Measurements from ENCODE around the gene SLC17A7.

Gene SLC17A7

DNA sequence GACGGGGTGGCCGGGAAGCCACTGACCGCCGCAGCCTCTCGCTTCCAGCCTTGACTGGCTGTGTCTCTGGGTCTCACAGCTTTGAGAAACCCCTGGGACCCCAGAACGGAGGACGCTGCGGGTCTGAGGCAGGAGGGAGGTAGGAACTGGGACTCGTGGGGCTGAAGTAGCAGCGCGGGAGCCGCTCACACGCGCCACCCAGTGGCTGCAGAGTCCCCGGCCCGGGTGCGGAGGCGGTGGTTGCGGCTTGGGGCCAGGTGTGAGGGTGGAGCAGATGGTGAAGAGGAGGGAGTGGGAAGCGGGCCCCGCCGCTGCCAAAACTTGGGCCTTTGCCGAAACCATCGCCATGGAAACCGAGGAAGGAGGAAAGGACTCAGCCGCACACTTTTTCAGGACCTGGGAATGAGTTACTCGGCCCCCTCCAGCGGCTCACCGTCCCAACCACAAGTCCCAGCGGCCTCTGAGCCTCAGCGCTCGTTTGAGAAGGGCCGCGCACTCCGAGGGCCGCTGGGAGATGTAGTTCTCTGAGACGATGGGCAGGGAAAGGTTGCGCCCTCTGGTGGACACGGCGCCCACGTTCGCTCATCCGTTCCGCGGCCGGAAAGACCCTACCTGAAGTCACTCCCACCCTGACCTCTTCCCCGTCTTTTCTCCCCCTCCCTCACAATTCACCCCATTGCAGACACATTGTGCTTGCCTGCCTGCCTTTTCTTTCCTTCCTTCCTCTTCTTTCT, 2.2 kb upstream of the SLC17A7 start:
- DNase-seq = peak; percentile 97

- peak; percentile 86 for DNase-seq
Measured at GRCh38 chr19:49442771-49443365, 1.5 kb upstream of the SLC17A7 start.

GRCh38 chr19:49442354-49442753, 1.0 kb upstream of the SLC17A7 start:
- DNase-seq = no peak

GRCh38 chr19:49441960-49442350, 628 bp upstream of the SLC17A7 start:
- DNase-seq = no peak

DNA sequence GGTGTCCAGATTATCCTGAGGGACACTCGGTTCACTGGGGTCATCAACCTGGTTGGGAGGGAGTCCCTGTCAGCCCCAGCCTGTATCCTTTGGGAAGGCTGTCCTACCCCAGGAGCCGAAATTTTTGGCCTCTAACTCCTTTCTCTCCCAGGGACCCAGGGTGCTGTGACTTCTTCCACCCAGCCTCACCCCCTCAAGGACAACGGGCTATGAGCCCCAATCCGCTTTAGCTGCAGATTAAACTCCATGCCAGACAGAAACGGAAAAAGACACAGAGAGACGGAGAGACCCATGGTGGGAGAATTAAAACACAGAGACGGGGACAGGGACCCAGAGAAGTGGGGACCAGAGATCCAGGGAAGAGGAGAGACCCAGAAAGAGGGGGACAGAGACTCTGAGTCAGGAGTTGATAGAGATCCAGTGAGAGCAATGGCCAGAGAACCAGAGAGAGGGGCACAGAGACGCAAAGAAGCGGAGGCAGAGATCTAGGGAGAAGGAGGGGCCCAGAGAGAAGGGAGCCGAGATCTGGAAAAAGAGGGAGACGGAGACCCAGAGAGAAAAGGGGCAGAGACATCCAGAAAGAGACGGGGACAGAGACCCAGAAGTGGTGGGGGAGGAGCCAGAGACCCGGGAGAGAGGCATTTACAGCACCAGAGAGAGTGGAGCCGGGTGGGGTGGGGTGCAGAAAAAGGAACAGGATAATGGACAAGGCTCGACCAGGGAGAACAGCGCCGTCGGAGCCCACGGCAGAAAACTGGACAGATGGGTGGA, 703 bp downstream of the SLC17A7 start:
- DNase-seq = no peak

- no peak for DNase-seq
Measured at GRCh38 chr19:49439836-49440235, 1.5 kb downstream of the SLC17A7 start.

DNA sequence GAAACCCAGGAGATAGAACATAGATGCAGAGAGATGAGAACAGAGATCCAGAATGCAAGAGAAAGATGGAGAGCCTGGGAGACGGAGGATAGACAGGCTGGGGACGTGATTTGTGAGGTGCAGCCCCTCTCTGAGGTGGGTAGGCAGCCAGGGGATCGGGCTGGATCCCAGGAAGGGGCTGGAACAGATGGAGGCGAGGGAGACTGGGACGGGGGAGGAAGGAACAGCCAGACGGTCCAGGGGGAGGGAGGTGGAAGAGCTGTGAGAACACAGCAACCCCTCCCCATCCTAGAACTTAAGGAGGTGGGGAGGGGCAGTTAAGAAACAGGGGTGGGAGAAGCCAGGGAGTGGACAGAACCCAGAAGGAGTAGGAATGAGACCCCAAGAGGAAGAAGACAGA, 3.1 kb downstream of the SLC17A7 start:
- DNase-seq = no peak

GRCh38 chr19:49437231-49437630, 4.1 kb downstream of the SLC17A7 start:
- no peak for DNase-seq

DNA sequence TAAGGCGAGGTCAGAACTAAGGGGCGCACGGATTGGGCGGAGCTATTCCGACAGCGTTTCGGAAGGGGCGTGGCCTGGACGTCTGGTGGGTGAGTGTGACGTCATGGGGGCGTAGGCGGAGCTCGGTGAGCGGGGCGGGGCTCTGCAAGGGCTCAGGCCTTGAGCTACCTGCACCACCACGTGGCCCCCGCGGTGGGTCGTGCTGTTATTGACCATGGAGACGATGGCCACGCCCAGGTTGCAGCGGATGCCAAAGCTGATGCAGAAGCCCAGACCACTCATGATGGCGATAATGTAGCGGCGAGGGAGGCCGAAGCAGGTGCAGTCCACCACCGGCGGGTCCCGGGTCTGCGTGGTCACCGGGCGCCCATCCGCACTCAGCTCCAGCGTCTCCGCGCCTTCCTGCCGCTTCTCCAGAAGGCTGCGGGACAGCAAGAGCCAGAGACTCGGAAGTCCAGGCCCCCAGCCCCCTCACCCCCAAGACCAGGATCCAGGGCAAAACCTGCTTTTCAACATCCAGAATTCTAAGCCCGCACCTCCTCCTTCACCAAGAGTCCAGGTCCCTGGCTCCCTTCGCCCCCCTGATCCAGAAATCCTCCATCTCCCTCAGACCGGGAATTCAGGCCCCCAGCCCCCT, 4.8 kb downstream of the SLC17A7 start:
- DNase-seq = peak; percentile 92

DNA sequence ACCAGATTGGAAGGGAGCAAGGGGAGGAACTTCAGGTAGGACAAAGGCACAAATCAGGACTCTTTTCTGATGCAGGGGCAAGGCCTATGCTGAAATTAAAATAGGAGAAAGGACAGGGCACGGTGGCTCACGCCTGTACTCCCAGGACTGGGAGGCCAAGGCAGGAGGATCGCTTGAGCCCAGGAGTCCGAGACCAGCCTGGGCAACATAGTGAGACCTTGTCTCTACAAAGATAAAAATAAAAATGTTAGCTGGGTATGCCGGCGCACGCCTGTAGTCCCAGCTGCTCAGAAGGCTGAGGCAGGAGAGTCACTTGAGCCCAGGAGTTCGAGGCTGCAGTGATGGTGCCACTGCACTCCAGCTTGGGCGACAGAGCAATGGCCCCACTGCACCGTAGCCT, 5.7 kb downstream of the SLC17A7 start:
- DNase-seq = no peak

- no peak for DNase-seq
Measured at GRCh38 chr19:49434907-49435583, 6.3 kb downstream of the SLC17A7 start.

- no peak for DNase-seq
Measured at GRCh38 chr19:49433240-49433901, 8.0 kb downstream of the SLC17A7 start.

- DNase-seq = no peak
Measured at GRCh38 chr19:49432141-49433073, 8.9 kb downstream of the SLC17A7 start.

GRCh38 chr19:49431330-49431749, 10.0 kb downstream of the SLC17A7 start:
- DNase-seq = no peak

GRCh38 chr19:49430678-49431329, 10.5 kb downstream of the SLC17A7 start:
- DNase-seq = no peak

GRCh38 chr19:49430172-49430677, 11.1 kb downstream of the SLC17A7 start:
- no peak for DNase-seq

DNA sequence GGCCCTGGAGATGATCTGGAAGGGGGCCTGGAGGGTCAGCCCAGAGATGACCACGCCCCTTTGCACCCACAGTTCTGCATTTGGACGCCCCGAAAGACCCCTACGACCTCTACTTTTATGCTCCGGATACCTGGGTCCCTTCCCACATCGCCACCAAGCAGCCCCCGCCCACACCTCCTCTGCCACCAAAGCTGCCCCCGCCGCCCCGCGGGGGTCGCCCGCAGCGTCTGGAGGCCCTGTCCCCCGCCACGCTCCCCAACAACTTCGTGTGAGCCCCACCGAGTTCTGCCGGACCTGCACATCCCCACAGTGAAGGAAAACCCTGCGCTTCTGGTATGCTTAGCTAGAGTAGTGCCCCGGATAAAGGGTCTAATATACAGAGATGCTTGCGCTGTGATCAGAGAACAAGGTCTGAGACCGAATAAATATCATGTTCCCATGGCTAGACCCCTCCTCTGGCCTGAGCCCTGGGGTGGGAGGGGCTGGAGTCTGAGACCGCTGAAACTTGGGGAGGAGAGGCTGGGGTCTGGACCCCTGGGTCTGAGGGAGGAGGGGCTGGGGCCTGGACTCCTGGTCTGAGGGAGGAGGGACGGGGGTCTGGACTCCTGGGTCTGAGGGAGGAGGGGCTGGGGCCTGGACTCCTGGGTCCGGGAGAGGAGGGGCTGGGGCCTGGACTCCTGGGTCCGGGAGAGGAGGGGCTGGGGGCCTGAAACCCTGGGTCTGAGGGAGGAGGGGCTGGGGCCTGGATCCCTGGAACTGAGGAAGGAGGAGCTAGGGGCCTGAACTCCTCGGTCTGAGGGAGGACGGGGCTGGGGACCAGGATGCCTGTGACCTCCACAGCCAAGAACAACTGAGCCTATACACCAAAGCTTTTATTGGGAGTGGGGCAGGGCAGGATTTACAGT, 12.5 kb downstream of the SLC17A7 start:
- no peak for DNase-seq

GRCh38 chr19:49427855-49428546, 13.3 kb downstream of the SLC17A7 start:
- DNase-seq = no peak

GRCh38 chr19:49427339-49427738, 14.0 kb downstream of the SLC17A7 start:
- no peak for DNase-seq

Data from activated CD8-positive, alpha-beta memory T cell treated with anti-CD3 and anti-CD28 coated beads, Interleukin-2, amount 50 U/mL, for 48 hours (primary cell).